Hematopoietic multipotent progenitor cell treated with erythropoietin and hydrocortisone succinate and interleukin-3 and kit ligand, for 15 days (in vitro differentiated cells): ENCODE results near the gene UBB.

Experiments
- DNase-seq: peaks from one replicate; pipeline ENCODE4 v3.0.0-alpha.2; 2015; ENCODE audit warnings: low spot score

UBB gene

GRCh38 chr17:16380640-16381495 lies at the start of gene UBB:
UBB (plus strand) TSS chr17:16381091; CDS start chr17:16381908, 817 bp downstream.
- peak; percentile 97 for DNase-seq

- DNase-seq: no peak
Measured at GRCh38 chr17:16338391-16338790, 42.5 kb upstream of the UBB start.

- no peak for DNase-seq
Measured at GRCh38 chr17:16339402-16339801, 41.5 kb upstream of the UBB start.

- no peak for DNase-seq
Measured at GRCh38 chr17:16339959-16340358, 40.9 kb upstream of the UBB start.

GRCh38 chr17:16342979-16343378 lies 37.9 kb upstream of the UBB start:
- no peak for DNase-seq

GRCh38 chr17:16343569-16343968 lies 37.3 kb upstream of the UBB start:
- DNase-seq: no peak

- DNase-seq: no peak
Measured at GRCh38 chr17:16345565-16345964, 35.3 kb upstream of the UBB start.

- no peak for DNase-seq
Measured at GRCh38 chr17:16346721-16347271, 34.1 kb upstream of the UBB start.

GRCh38 chr17:16348586-16348985 lies 32.3 kb upstream of the UBB start:
- DNase-seq: no peak

GRCh38 chr17:16349431-16349830 lies 31.5 kb upstream of the UBB start:
- no peak for DNase-seq

GRCh38 chr17:16351831-16352230 lies 29.1 kb upstream of the UBB start:
- no peak for DNase-seq

- DNase-seq: no peak
Measured at GRCh38 chr17:16352303-16352666, 28.6 kb upstream of the UBB start.

GRCh38 chr17:16352667-16353316 lies 28.1 kb upstream of the UBB start:
- DNase-seq: no peak

- DNase-seq: peak; percentile 58
Measured at GRCh38 chr17:16353317-16354174, 27.3 kb upstream of the UBB start, which contains the start of gene CENPV. CENPV (minus strand) TSS chr17:16353469; CDS start chr17:16353436, 33 bp downstream.

- no peak for DNase-seq
Measured at GRCh38 chr17:16354585-16354984, 26.3 kb upstream of the UBB start.

GRCh38 chr17:16358394-16358793 lies 22.5 kb upstream of the UBB start:
- no peak for DNase-seq

- no peak for DNase-seq
Measured at GRCh38 chr17:16361874-16362273, 19.0 kb upstream of the UBB start.

GRCh38 chr17:16363749-16364536 lies 16.9 kb upstream of the UBB start:
- DNase-seq: peak; percentile 87

GRCh38 chr17:16364625-16365024 lies 16.3 kb upstream of the UBB start:
- DNase-seq: no peak

GRCh38 chr17:16371742-16372141 lies 9.1 kb upstream of the UBB start:
- no peak for DNase-seq
